Measurements from ENCODE around the gene NOD2.

The NOD2 gene

DNA sequence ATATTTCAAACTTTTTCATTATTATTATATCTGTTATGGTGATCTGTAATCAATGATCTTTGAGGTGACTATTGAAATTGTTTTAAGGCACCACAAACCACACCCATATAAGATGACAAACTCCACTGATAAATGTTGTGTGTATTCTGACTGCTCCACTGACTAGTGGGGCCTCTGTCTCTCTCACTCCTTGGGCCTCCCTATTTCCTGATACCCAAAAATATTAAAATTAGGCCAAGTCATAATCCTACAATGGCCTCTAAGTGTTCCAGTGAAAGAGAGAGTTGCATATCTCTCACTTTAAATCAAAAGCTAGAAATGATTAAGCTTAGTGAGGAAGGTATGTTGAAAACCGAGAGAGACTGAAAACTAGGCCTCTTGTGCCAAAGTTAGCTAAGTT is 71.9 kb downstream of the NOD2 start:
- Histone ChIP-seq H3K27me3 (ENCODE audit: control insufficient read depth, insufficient read depth, low read length) (no peaks in the 10 kb centered on the region), H3K4me3 (ENCODE audit: low read depth, low read length) (no peak overlapping the region), H3K4me1 (ENCODE audit: control insufficient read depth, insufficient read depth, low read length) (no peaks in the 10 kb centered on the region), H3K36me3 (ENCODE audit: control insufficient read depth, insufficient read depth, low read length) (no peaks in the 10 kb centered on the region), H3K9ac (ENCODE audit: low read depth, low read length) (no peak overlapping the region), H3K9me3 (ENCODE audit: control insufficient read depth, insufficient read depth, low read length) (no peaks in the 10 kb centered on the region)

- Histone ChIP-seq H3K27me3 (ENCODE audit: control insufficient read depth, insufficient read depth, low read length) (no peaks in the 10 kb centered on the region), H3K36me3 (ENCODE audit: control insufficient read depth, insufficient read depth, low read length) (no peaks in the 10 kb centered on the region), H3K9ac (ENCODE audit: low read depth, low read length) (no peak overlapping the region), H3K4me3 (ENCODE audit: low read depth, low read length) (no peak overlapping the region), H3K9me3 (ENCODE audit: control insufficient read depth, insufficient read depth, low read length) (no peaks in the 10 kb centered on the region), H3K4me1 (ENCODE audit: control insufficient read depth, insufficient read depth, low read length) (no peaks in the 10 kb centered on the region)
Observed at GRCh38 chr16:50765861-50766260, 72.5 kb downstream of the NOD2 start.

DNA sequence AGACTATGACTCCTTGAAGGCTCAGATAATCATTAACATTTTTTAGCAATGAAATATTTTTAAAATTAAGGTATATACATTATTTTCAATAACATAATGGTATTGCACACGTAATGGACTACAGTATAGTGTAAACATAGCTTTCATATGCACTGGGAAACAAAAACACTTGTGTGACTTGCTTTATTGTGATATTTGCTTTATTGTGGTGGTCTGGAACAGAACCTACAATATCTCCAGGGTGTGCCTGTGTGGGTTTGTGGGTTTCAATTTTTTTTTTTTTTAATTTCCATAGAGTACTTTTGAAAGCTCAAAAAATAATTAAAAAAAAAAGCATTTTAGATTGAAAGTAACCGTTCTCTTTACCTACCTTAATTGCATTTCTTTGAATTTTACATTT is 73.8 kb downstream of the NOD2 start:
- Histone ChIP-seq H3K9me3 (ENCODE audit: control insufficient read depth, insufficient read depth, low read length) (no peaks in the 10 kb centered on the region), H3K4me3 (ENCODE audit: low read depth, low read length) (no peak overlapping the region), H3K9ac (ENCODE audit: low read depth, low read length) (no peak overlapping the region), H3K4me1 (ENCODE audit: control insufficient read depth, insufficient read depth, low read length) (no peaks in the 10 kb centered on the region), H3K27me3 (ENCODE audit: control insufficient read depth, insufficient read depth, low read length) (no peaks in the 10 kb centered on the region), H3K36me3 (ENCODE audit: control insufficient read depth, insufficient read depth, low read length) (no peaks in the 10 kb centered on the region)

DNA sequence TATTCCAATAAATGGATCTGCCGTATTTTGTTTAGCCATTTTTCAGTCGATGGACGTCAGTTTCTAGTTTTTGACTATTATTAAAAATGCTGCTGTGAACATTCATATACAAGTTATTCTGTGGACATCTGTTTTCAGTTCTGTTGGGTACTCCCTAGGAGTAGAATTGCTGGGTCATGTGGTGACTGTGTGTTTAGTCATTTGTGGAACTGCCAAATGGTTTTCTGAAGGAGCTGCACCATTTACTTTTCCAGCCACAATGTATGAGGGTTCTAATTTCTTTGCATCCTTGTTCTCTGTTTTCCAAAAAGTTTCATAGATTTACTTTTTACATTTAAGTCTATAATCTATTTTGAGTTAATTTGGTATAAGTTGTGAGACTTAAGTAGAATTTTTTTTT is 78.0 kb downstream of the NOD2 start:
- Histone ChIP-seq H3K4me1 (ENCODE audit: control insufficient read depth, insufficient read depth, low read length) (no peaks in the 10 kb centered on the region), H3K9me3 (ENCODE audit: control insufficient read depth, insufficient read depth, low read length) (no peaks in the 10 kb centered on the region), H3K4me3 (ENCODE audit: low read depth, low read length) (no peak overlapping the region), H3K36me3 (ENCODE audit: control insufficient read depth, insufficient read depth, low read length) (no peaks in the 10 kb centered on the region), H3K9ac (ENCODE audit: low read depth, low read length) (no peak overlapping the region), H3K27me3 (ENCODE audit: control insufficient read depth, insufficient read depth, low read length) (no peaks in the 10 kb centered on the region)

GRCh38 chr16:50774405-50774804 is 81.0 kb downstream of the NOD2 start:
- no peaks in the 10 kb centered on the region for H3K27me3 ChIP-seq (ENCODE audit: control insufficient read depth, insufficient read depth, low read length)
- no peaks in the 10 kb centered on the region for H3K36me3 ChIP-seq (ENCODE audit: control insufficient read depth, insufficient read depth, low read length)
- no peak overlapping the region for H3K4me3 ChIP-seq (ENCODE audit: low read depth, low read length)
- no peaks in the 10 kb centered on the region for H3K4me1 ChIP-seq (ENCODE audit: control insufficient read depth, insufficient read depth, low read length)
- no peak overlapping the region for H3K9ac ChIP-seq (ENCODE audit: low read depth, low read length)
- no peaks in the 10 kb centered on the region for H3K9me3 ChIP-seq (ENCODE audit: control insufficient read depth, insufficient read depth, low read length)

- H3K36me3 ChIP-seq (ENCODE audit: control insufficient read depth, insufficient read depth, low read length): no peaks in the 10 kb centered on the region
- no peaks in the 10 kb centered on the region for H3K4me1 ChIP-seq (ENCODE audit: control insufficient read depth, insufficient read depth, low read length)
- no peaks in the 10 kb centered on the region for H3K27me3 ChIP-seq (ENCODE audit: control insufficient read depth, insufficient read depth, low read length)
- H3K4me3 ChIP-seq (ENCODE audit: low read depth, low read length): no peak overlapping the region
- no peaks in the 10 kb centered on the region for H3K9me3 ChIP-seq (ENCODE audit: control insufficient read depth, insufficient read depth, low read length)
- H3K9ac ChIP-seq (ENCODE audit: low read depth, low read length): no peak overlapping the region
Observed at GRCh38 chr16:50774960-50775359, 81.6 kb downstream of the NOD2 start.

DNA sequence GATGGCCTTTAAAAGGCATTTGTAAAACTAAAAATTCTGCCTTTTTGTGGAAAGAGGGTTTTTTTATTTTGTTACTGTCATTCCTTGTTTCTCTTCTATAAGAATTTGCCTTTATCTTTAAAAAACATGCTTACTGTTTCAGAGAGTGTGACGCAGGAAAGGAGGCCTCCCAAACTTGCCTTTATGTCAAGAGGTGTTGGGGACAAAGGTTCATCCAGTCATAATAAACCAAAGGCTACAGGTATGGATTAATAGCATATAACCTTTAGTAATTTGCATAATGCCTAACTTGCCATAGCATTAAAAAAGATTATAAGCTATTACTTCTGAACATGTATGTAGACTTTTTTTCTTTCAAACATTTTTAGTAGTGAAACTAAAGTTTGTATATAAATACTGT is 82.6 kb downstream of the NOD2 start:
- Histone ChIP-seq H3K36me3 (ENCODE audit: control insufficient read depth, insufficient read depth, low read length) (no peaks in the 10 kb centered on the region), H3K4me1 (ENCODE audit: control insufficient read depth, insufficient read depth, low read length) (no peaks in the 10 kb centered on the region), H3K27me3 (ENCODE audit: control insufficient read depth, insufficient read depth, low read length) (no peaks in the 10 kb centered on the region), H3K9ac (ENCODE audit: low read depth, low read length) (no peak overlapping the region), H3K9me3 (ENCODE audit: control insufficient read depth, insufficient read depth, low read length) (no peaks in the 10 kb centered on the region), H3K4me3 (ENCODE audit: low read depth, low read length) (no peak overlapping the region)

GRCh38 chr16:50778284-50779163 is 85.1 kb downstream of the NOD2 start:
- H3K9ac ChIP-seq (ENCODE audit: low read depth, low read length): no peak overlapping the region
- H3K36me3 ChIP-seq (ENCODE audit: control insufficient read depth, insufficient read depth, low read length): no peaks in the 10 kb centered on the region
- H3K4me3 ChIP-seq (ENCODE audit: low read depth, low read length): no peak overlapping the region
- H3K9me3 ChIP-seq (ENCODE audit: control insufficient read depth, insufficient read depth, low read length): no peaks in the 10 kb centered on the region
- no peaks in the 10 kb centered on the region for H3K27me3 ChIP-seq (ENCODE audit: control insufficient read depth, insufficient read depth, low read length)
- no peaks in the 10 kb centered on the region for H3K4me1 ChIP-seq (ENCODE audit: control insufficient read depth, insufficient read depth, low read length)

- H3K27me3 ChIP-seq (ENCODE audit: control insufficient read depth, insufficient read depth, low read length): no peaks in the 10 kb centered on the region
- H3K4me1 ChIP-seq (ENCODE audit: control insufficient read depth, insufficient read depth, low read length): no peaks in the 10 kb centered on the region
- no peaks in the 10 kb centered on the region for H3K36me3 ChIP-seq (ENCODE audit: control insufficient read depth, insufficient read depth, low read length)
- H3K9ac ChIP-seq (ENCODE audit: low read depth, low read length): no peak overlapping the region
- H3K4me3 ChIP-seq (ENCODE audit: low read depth, low read length): no peak overlapping the region
- H3K9me3 ChIP-seq (ENCODE audit: control insufficient read depth, insufficient read depth, low read length): no peaks in the 10 kb centered on the region
Observed at GRCh38 chr16:50781043-50781442, 87.6 kb downstream of the NOD2 start.

- Histone ChIP-seq H3K36me3 (ENCODE audit: control insufficient read depth, insufficient read depth, low read length) (no peaks in the 10 kb centered on the region), H3K9me3 (ENCODE audit: control insufficient read depth, insufficient read depth, low read length) (no peaks in the 10 kb centered on the region), H3K4me1 (ENCODE audit: control insufficient read depth, insufficient read depth, low read length) (no peaks in the 10 kb centered on the region), H3K27me3 (ENCODE audit: control insufficient read depth, insufficient read depth, low read length) (no peaks in the 10 kb centered on the region), H3K4me3 (ENCODE audit: low read depth, low read length) (no peak overlapping the region), H3K9ac (ENCODE audit: low read depth, low read length) (no peak overlapping the region)
Observed at GRCh38 chr16:50781518-50781917, 88.1 kb downstream of the NOD2 start.

Measured in iPS-15b (cell line).